Neural cell (in vitro differentiated cells): Measurements from ENCODE around the gene PBX3. TPM values are rescaled to one million over a fixed set of nuclear protein-coding genes. Genes with fewer than 3 reads are reported as not detected.
"Not testable (repeated sequence)": the region's sequence is repeated elsewhere in the genome, so short reads cannot be mapped to it uniquely, and the experiment has no call there.

ENCODE experiments used
- H2AFZ ChIP-seq: fragments of 200-600, 300-800 bp; sonication (generic), shearing (Covaris generic); 2 replicates; pipeline ENCODE4 v1.6.0; 2014; ENCODE audit warnings: low read depth, mild to moderate bottlenecking, antibody characterized with exemption, low read length, moderate library complexity
- H3F3A ChIP-seq: fragments of 200-600 bp; shearing (Covaris generic); 2 replicates; pipeline ENCODE4 v1.6.1; 2016; ENCODE audit warnings: mild to moderate bottlenecking, moderate library complexity, mixed read lengths, antibody characterized with exemption, low read length; ENCODE audit not compliant: insufficient read depth, poor library complexity, severe bottlenecking
- H3K27ac ChIP-seq: fragments of 200-600, 300-800 bp; sonication (generic), shearing (Covaris generic); 2 replicates; pipeline ENCODE4 v1.5.1; 2014; ENCODE audit warnings: mild to moderate bottlenecking, low read length, moderate library complexity
- H3K27me3 ChIP-seq: fragments of 300-800, 200-600 bp; sonication (generic), shearing (Covaris generic); 2 replicates; pipeline ENCODE4 v1.6.0; 2014; ENCODE audit warnings: mild to moderate bottlenecking, low read depth, low read length, moderate library complexity; ENCODE audit not compliant: insufficient read depth
- H3K36me3 ChIP-seq: fragments of 300-800, 200-600 bp; sonication (generic), shearing (Covaris generic); 2 replicates; pipeline ENCODE4 v1.5.1; 2014; ENCODE audit warnings: mild to moderate bottlenecking, antibody characterized with exemption, low read length, moderate library complexity; ENCODE audit not compliant: insufficient read depth
- H3K4me2 ChIP-seq: fragments of 300-800, 200-600 bp; sonication (generic), shearing (Covaris generic); 2 replicates; pipeline ENCODE4 v1.6.0; 2014; ENCODE audit warnings: mild to moderate bottlenecking, low read length
- H3K4me3 ChIP-seq: fragments of 300-800, 200-600 bp; sonication (generic), shearing (Covaris generic); 2 replicates; pipeline ENCODE4 v1.5.1; 2014; ENCODE audit warnings: mild to moderate bottlenecking, low read length, moderate library complexity
- H3K79me2 ChIP-seq: fragments of 200-600 bp; shearing (Covaris generic); replicated peaks from 2 replicates; pipeline ENCODE4 v1.6.0; 2014; ENCODE audit warnings: mild to moderate bottlenecking, low read length, moderate library complexity; ENCODE audit not compliant: insufficient read depth
- H3K9ac ChIP-seq: fragments of 300-800, 200-600 bp; sonication (generic), shearing (Covaris generic); 2 replicates; pipeline ENCODE4 v1.6.1; 2016; ENCODE audit warnings: mild to moderate bottlenecking, low read length, mixed read lengths
- H3K9me2 ChIP-seq: fragments of 200-600 bp; shearing (Covaris generic); 2 replicates; pipeline ENCODE4 v1.6.1; 2016; ENCODE audit warnings: mild to moderate bottlenecking, low read length, mixed read lengths; ENCODE audit not compliant: insufficient read depth
- H3K9me3 ChIP-seq: fragments of 200-600, 300-800 bp; sonication (generic), shearing (Covaris generic); 2 replicates; pipeline ENCODE4 v1.6.1; 2016; ENCODE audit warnings: mild to moderate bottlenecking, mixed run types, low read length, moderate library complexity, mixed read lengths
- H4K20me1 ChIP-seq: fragments of 200-600 bp; shearing (Covaris generic); 2 replicates; pipeline ENCODE4 v1.6.1; 2016; ENCODE audit warnings: mild to moderate bottlenecking, mixed run types; ENCODE audit not compliant: insufficient read depth
- CTCF ChIP-seq: fragments of 450-650 bp; IDR thresholded peaks from 2 replicates; pipeline ENCODE4 v1.5.1; 2014; ENCODE audit warnings: antibody characterized with exemption, mild to moderate bottlenecking, moderate library complexity; ENCODE audit not compliant: poor library complexity, severe bottlenecking
- EP300 ChIP-seq: fragments of 450-650 bp; conservative IDR thresholded peaks from 2 replicates; pipeline ENCODE4 v1.6.1; 2014; ENCODE audit warnings: antibody characterized with exemption, mild to moderate bottlenecking, moderate library complexity; ENCODE audit not compliant: poor library complexity, severe bottlenecking
- EZH2 ChIP-seq: fragments of 200-600, 300-800 bp; shearing (Covaris generic), sonication (generic); IDR thresholded peaks from 2 replicates; pipeline ENCODE4 v1.6.1; 2014; ENCODE audit warnings: antibody characterized with exemption, low read length, borderline replicate concordance, mild to moderate bottlenecking; ENCODE audit not compliant: insufficient read depth, poor library complexity, severe bottlenecking
- MXI1 ChIP-seq: fragments of 450-650 bp; conservative IDR thresholded peaks from 2 replicates; pipeline ENCODE4 v1.6.1; 2014; ENCODE audit warnings: antibody characterized with exemption, mild to moderate bottlenecking; ENCODE audit not compliant: poor library complexity, severe bottlenecking
- POLR2AphosphoS5 ChIP-seq: IDR thresholded peaks from 2 replicates; pipeline ENCODE4 v1.6.1; 2012
- RAD21 ChIP-seq: fragments of 450-650 bp; conservative IDR thresholded peaks from 2 replicates; pipeline ENCODE4 v1.6.1; 2014; ENCODE audit warnings: antibody characterized with exemption, mild to moderate bottlenecking, moderate library complexity
- SMC3 ChIP-seq: fragments of 450-650 bp; conservative IDR thresholded peaks from 2 replicates; pipeline ENCODE4 v1.6.1; 2014; ENCODE audit warnings: antibody characterized with exemption, mild to moderate bottlenecking, moderate library complexity; ENCODE audit not compliant: poor library complexity
- TAF1 ChIP-seq: IDR thresholded peaks from 2 replicates; pipeline ENCODE4 v1.6.1; 2012; ENCODE audit warnings: low read depth
- polyA plus RNA-seq: library from polyadenylated mRNA; depleted of rRNA; stranded (reverse); fragments of >200 nt; gene quantifications from 2 replicates; pipeline ENCODE4 v1.2.3, GENCODE V29; 2014
- TF ChIP-seq, protein P1 (sequence below): IDR thresholded peaks from 2 replicates; pipeline ENCODE4 v1.6.1; 2012; ENCODE audit warnings: borderline replicate concordance

PBX3 gene
- polyA plus RNA-seq, 1 donor from 2014 or later, result 398 TPM

DNA sequence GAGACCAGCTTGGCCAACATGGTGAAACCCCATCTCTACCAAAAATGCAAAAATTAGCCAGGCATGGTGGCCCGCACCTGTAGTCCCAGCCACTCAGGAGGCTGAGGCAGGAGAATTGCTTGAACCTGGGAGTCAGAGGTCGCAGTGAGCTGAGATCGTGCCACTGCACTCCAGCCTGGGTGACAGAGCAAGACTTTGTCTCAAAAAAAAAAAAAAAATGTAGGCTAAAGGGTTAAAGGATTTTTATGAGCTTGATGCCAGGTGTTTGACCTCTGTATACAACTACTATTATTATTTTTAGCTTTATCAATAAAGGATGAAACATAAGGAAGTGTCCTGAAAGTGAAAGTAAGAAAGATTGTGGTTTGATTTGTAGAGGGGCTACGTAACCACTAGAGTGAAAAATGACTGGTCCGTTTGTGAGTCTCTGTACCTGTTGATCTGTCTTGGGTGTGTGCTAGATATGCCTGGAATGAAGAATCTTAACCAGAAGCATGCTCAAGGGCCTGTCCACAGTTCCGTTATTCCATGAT lies 76.8 kb downstream of the PBX3 start:
- H3K27ac ChIP-seq, H3K4me2 ChIP-seq, H3K36me3 ChIP-seq, H3K4me3 ChIP-seq, H3F3A ChIP-seq, H2AFZ ChIP-seq, H3K27me3 ChIP-seq, H3K9me3 ChIP-seq, H3K9ac ChIP-seq, H3K9me2 ChIP-seq: not testable (repeated sequence)
- Histone ChIP-seq H4K20me1 (peaks cover 22% of the 10 kb centered on the region), H3K79me2 (peaks cover 89% of the 10 kb centered on the region)

- Histone ChIP-seq H4K20me1 (peaks cover 14% of the 10 kb centered on the region), H3K79me2 (peaks cover 93% of the 10 kb centered on the region), H3F3A (no peaks in the 10 kb centered on the region), H3K27me3 (no peaks in the 10 kb centered on the region), H3K9ac (no peak overlapping the region), H3K9me2 (no peaks in the 10 kb centered on the region), H2AFZ (no peak overlapping the region), H3K4me2 (no peak overlapping the region), H3K27ac (no peak overlapping the region), H3K9me3 (no peaks in the 10 kb centered on the region), H3K36me3 (no peaks in the 10 kb centered on the region), H3K4me3 (no peak overlapping the region)
- no peak for TF ChIP-seq POLR2AphosphoS5
Observed at GRCh38 chr9:125825762-125826161, 78.6 kb downstream of the PBX3 start.

- no peak for TF ChIP-seq POLR2AphosphoS5
- no peak for TF ChIP-seq MXI1
- no peak for TF ChIP-seq EP300
- TF ChIP-seq, protein P1, sequence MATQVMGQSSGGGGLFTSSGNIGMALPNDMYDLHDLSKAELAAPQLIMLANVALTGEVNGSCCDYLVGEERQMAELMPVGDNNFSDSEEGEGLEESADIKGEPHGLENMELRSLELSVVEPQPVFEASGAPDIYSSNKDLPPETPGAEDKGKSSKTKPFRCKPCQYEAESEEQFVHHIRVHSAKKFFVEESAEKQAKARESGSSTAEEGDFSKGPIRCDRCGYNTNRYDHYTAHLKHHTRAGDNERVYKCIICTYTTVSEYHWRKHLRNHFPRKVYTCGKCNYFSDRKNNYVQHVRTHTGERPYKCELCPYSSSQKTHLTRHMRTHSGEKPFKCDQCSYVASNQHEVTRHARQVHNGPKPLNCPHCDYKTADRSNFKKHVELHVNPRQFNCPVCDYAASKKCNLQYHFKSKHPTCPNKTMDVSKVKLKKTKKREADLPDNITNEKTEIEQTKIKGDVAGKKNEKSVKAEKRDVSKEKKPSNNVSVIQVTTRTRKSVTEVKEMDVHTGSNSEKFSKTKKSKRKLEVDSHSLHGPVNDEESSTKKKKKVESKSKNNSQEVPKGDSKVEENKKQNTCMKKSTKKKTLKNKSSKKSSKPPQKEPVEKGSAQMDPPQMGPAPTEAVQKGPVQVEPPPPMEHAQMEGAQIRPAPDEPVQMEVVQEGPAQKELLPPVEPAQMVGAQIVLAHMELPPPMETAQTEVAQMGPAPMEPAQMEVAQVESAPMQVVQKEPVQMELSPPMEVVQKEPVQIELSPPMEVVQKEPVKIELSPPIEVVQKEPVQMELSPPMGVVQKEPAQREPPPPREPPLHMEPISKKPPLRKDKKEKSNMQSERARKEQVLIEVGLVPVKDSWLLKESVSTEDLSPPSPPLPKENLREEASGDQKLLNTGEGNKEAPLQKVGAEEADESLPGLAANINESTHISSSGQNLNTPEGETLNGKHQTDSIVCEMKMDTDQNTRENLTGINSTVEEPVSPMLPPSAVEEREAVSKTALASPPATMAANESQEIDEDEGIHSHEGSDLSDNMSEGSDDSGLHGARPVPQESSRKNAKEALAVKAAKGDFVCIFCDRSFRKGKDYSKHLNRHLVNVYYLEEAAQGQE, result no peak
- TF ChIP-seq EZH2, result no peak
- TF ChIP-seq CTCF, result no peak
- TF ChIP-seq RAD21, result no peak
- TF ChIP-seq SMC3, result no peak
- TF ChIP-seq TAF1, result no peak
- Histone ChIP-seq H3K4me3 (no peak overlapping the region), H3K9me3 (no peaks in the 10 kb centered on the region), H3K9me2 (no peaks in the 10 kb centered on the region), H2AFZ (no peak overlapping the region), H3K4me2 (no peak overlapping the region), H3K79me2 (peaks cover 96% of the 10 kb centered on the region), H3K36me3 (no peaks in the 10 kb centered on the region), H4K20me1 (peaks cover 14% of the 10 kb centered on the region), H3K27me3 (no peaks in the 10 kb centered on the region), H3K27ac (no peak overlapping the region), H3F3A (no peaks in the 10 kb centered on the region), H3K9ac (no peak overlapping the region)
Observed at GRCh38 chr9:125826850-125827249, 79.7 kb downstream of the PBX3 start.
